Heart right ventricle (tissue), 16 donors: ENCODE data around the gene STXBP5. TPM values are rescaled to one million over a fixed set of nuclear protein-coding genes. Genes with fewer than 3 reads are reported as not detected.

Source experiments
- ATAC-seq, 8 donors: fragments of 200-7000 bp; cut with Tn5 transposase; one replicate each; pipeline ENCODE4 v1.9.1; 2020; ENCODE audit warnings: mild to moderate bottlenecking in 8 of 8, moderate library complexity in 8 of 8, moderate number of reproducible peaks in 1 of 8
- DNase-seq, 2 donors: peaks; one replicate each; pipeline ENCODE4 v3.0.0-alpha.2; 2020
- H3K27ac ChIP-seq, 10 donors: fragments of 200-600 bp; sonication (generic) in 2 of 10; one replicate each; pipeline versions ENCODE4 v1.5.0 to v1.8.0; 2020 to 2022; ENCODE audit warnings: mild to moderate bottlenecking in 3 of 10
- H3K27me3 ChIP-seq, 7 donors: fragments of 200-600 bp; one replicate each; pipeline ENCODE4 v1.8.0; 2021 to 2022; ENCODE audit warnings: mild to moderate bottlenecking in 2 of 7
- H3K36me3 ChIP-seq, 9 donors: fragments of 200-600 bp; sonication (generic) in 1 of 9; one replicate each; pipeline versions ENCODE4 v1.5.0 to v1.8.0; 2020 to 2022; ENCODE audit warnings: mild to moderate bottlenecking in 2 of 9
- H3K4me1 ChIP-seq, 9 donors: fragments of 200-600 bp; sonication (generic) in 1 of 9; one replicate each; pipeline versions ENCODE4 v1.5.0 to v1.8.0; 2020 to 2022; ENCODE audit warnings: mild to moderate bottlenecking in 4 of 9
- H3K4me3 ChIP-seq, 10 donors: fragments of 200-600 bp; sonication (generic) in 2 of 10; one replicate each; pipeline versions ENCODE4 v1.5.0 to v1.8.0; 2020 to 2022; ENCODE audit warnings: mild to moderate bottlenecking in 7 of 10, moderate library complexity in 2 of 10
- H3K9me3 ChIP-seq, 11 donors: fragments of 200-600 bp in 10 of 11; sonication (generic) in 2 of 11; one replicate each; pipeline versions ENCODE4 v1.5.0 to v1.8.0; 2013 to 2022; ENCODE audit warnings: mild to moderate bottlenecking in 2 of 11, control low read depth in 1 of 11, moderate library complexity in 1 of 11
- CTCF ChIP-seq, 9 donors: fragments of 200-600 bp; sonication (generic) in 2 of 9; IDR thresholded peaks; one replicate each; pipeline versions ENCODE4 v1.5.0 to v1.8.0; 2021 to 2022; ENCODE audit warnings: antibody characterized with exemption in 9 of 9, mild to moderate bottlenecking in 5 of 9, moderate library complexity in 1 of 9
- WGBS, 2 donors: extraction: QIAGEN DNeasy Blood & Tissue Kit; methylation state at CpG; one replicate each; pipeline ENCODE4 v1.1.7; 2013; ENCODE audit warnings: inconsistent platforms in 1 of 2; 5-methylcytosine and 5-hydroxymethylcytosine counted together
- intact Hi-C, 10 donors: fragments of 100-400 bp; cut with DNase I; formaldehyde crosslinking; loops; one replicate each; pipeline versions ENCODE4 v1.11.1 to v1.14.2; 2022
- polyA plus RNA-seq, 2 donors: library from polyadenylated mRNA; stranded (reverse); fragments of 200-250 nt; gene quantifications; one replicate each; pipeline ENCODE4 v1.2.3, GENCODE V29; 2013
- total RNA-seq, 10 donors: library from RNA; stranded (reverse); fragmentation: NEBNext Ultra II Directional in 3 of 10; extraction: Animal tissue kit (Norgen Biotek cat#: 25700) in 3 of 10; gene quantifications; one replicate each; pipeline versions ENCODE4 v1.2.1 to v1.2.4, GENCODE V29; 2021 to 2023
- donor health status: Arrhythmogenic right ventricular cardiomyopathy.
- donor health status: ischemic (EF 13 %, LVEDD 7.1; RV severe dilation, severe dysfunction).
- donor health status: healthy with polysubstance abuse.
- donor health status: DM: no; HTN: yes; CAD: no.
- donor health status: DM: no; HTN: no; CAD: no.
- donor health status: ischemic (EF 25% LVEDD 6.9; RV normal size, moderate dysfunction).
- donor health status: ischemic (EF 25% LVEDD 5.7; RV mildly dilated, moderate dysfunction).
- donor health status: healthy.
- donor health status: DM: yes; HTN: yes; CAD: no.
- donor health status: Ischemic cardiomyopathy.
- donor health status: ischemic (EF 35%, LVEDD 5.7; RV mildly dilated, moderate dysfunction).
- donor health status: nonischemic (EF 11% LVEDD 7.7; RV severe dilation, severe dysfunction).
- donor health status: DM: yes; HTN: yes; CAD: no.
- donor health status: PGD.
- donor health status: ischemic (EF 29% LVEDD 5.4; RV normal size, mild dysfunction).
- donor health status: nonischemic (EF 23%, LVEDD 6.1; RV moderate dilation, normal function).

STXBP5 gene
- total and polyA plus RNA-seq, 12 donors = 2.8 to 23.2 (median 13.4) TPM

GRCh38 chr6:147278891-147279290 lies 74.7 kb downstream of the STXBP5 start:
- intact Hi-C loops = no loop called here
- Histone ChIP-seq H3K27ac (peak overlapping the region in 1 of 10 donors; percentile 10), H3K9me3 (peaks cover 0 to 5% (median 0%) of the 10 kb centered on the region in 11 donors), H3K36me3 (peaks cover 0 to 51% (median 13%) of the 10 kb centered on the region in 9 donors), H3K4me3 (no peak overlapping the region), H3K27me3 (no peaks in the 10 kb centered on the region), H3K4me1 (peaks cover 0 to 15% (median 0%) of the 10 kb centered on the region in 9 donors)
- TF ChIP-seq CTCF (IDR thresholded peaks at IDR 0.05) = no peak
- ATAC-seq = no peak
- 92 to 96% methylated on average over 2 of the region's 2 CpGs for WGBS, 2 donors
- no peak for DNase-seq

- Histone ChIP-seq H3K27me3 (no peaks in the 10 kb centered on the region), H3K4me1 (peaks cover 0 to 18% (median 0%) of the 10 kb centered on the region in 9 donors), H3K36me3 (peaks cover 0 to 48% (median 13%) of the 10 kb centered on the region in 9 donors), H3K4me3 (no peak overlapping the region), H3K9me3 (peaks cover 0 to 5% (median 0%) of the 10 kb centered on the region in 11 donors), H3K27ac (peak overlapping the region in 1 of 10 donors; percentile 13)
- 88 to 94% methylated on average over 2 of the region's 2 CpGs for WGBS, 2 donors
- TF ChIP-seq CTCF (IDR thresholded peaks at IDR 0.05) = no peak
- intact Hi-C loops = no loop called here
- ATAC-seq (no peak), DNase-seq (no peak)
Measured at GRCh38 chr6:147279427-147279826, 75.2 kb downstream of the STXBP5 start.

GRCh38 chr6:147281895-147282565 lies 77.8 kb downstream of the STXBP5 start:
- ATAC-seq (no peak), DNase-seq (no peak)
- Histone ChIP-seq H3K4me1 (peaks cover 0 to 31% (median 0%) of the 10 kb centered on the region in 9 donors), H3K27ac (no peak overlapping the region), H3K4me3 (no peak overlapping the region), H3K9me3 (peaks cover 0 to 5% (median 0%) of the 10 kb centered on the region in 11 donors), H3K36me3 (peaks cover 0 to 34% (median 13%) of the 10 kb centered on the region in 9 donors), H3K27me3 (no peaks in the 10 kb centered on the region)
- intact Hi-C loops = loop anchor here in 3 of 10 donors (5.0 kb wide), 1 partner anchor 425 kb away; no protein-coding TSS in a partner anchor
- 95 to 97% methylated on average over 2 of the region's 2 CpGs for WGBS, 2 donors
- no peak for TF ChIP-seq CTCF (IDR thresholded peaks at IDR 0.05)

GRCh38 chr6:147282566-147282959 lies 78.3 kb downstream of the STXBP5 start:
- intact Hi-C loops = loop anchor here in 3 of 10 donors (5.0 kb wide), 1 partner anchor 425 kb away; no protein-coding TSS in a partner anchor
- no peaks in the 10 kb centered on the region for H3K27me3 ChIP-seq
- no peak for TF ChIP-seq CTCF (IDR thresholded peaks at IDR 0.05)
- H3K9me3 ChIP-seq = peaks cover 0 to 5% (median 0%) of the 10 kb centered on the region in 11 donors
- 94 to 97% methylated on average over 4 of the region's 4 CpGs for WGBS, 2 donors
- H3K4me3 ChIP-seq = no peak overlapping the region
- ATAC-seq (peak in 1 of 8 donors; percentile 16), DNase-seq (no peak)
- H3K36me3 ChIP-seq = peaks cover 0 to 32% (median 13%) of the 10 kb centered on the region in 9 donors
- peaks cover 0 to 33% (median 0%) of the 10 kb centered on the region in 9 donors for H3K4me1 ChIP-seq
- no peak overlapping the region for H3K27ac ChIP-seq
